GM12801 (cell line): Measurements from ENCODE around the gene CASP8.

Experiments
- TF ChIP-seq, protein P1 (sequence below): IDR thresholded peaks from one replicate; pipeline ENCODE4 v1.5.1; 2011; ENCODE audit warnings: control low read depth; ENCODE audit not compliant: insufficient read length; ENCODE audit errors: extremely low read depth

The CASP8 gene

DNA sequence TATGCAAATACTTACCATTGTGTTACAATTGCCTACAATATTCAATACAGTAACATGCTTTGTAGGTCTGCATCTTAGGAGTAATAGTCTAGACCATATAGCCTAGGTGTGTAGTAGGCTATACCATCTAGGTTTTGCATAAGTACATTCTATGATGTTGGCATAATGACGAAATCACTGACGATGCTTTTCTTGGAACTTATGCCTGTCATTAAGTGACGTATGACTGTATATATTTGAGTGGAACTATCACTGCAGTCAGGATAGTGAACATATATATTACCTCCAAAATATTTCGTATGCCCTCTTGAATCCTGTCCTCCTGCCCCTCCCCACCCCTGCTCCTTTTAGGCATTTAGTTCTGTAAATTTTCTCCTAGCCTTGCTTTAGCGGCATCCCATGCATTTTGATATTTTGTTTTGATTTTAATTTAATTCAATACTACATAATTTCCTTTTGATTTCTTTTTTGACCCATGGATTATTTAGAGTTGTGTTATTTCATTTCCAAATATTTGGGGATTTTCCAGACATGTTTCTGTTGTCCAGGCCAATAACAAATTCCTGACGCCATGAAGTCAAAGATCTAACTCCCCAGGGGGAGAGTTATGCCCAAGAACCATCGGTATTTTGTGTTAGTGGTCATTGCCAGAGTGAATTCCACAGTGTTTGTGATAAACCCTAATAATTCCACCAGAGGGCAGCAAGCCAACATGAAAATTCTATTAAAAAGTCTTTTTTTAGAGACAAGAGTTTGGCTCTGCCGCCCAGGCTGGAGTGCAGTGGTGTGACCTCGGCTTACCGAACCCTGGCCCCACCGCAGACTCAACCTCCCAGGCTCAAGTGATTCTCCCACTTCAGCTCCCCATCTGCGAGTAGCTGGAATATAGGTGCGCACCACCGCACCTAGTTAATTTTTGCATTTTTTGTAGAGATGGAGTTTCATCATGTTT lies 24.2 kb upstream of the CASP8 start:
- TF ChIP-seq, protein P1, sequence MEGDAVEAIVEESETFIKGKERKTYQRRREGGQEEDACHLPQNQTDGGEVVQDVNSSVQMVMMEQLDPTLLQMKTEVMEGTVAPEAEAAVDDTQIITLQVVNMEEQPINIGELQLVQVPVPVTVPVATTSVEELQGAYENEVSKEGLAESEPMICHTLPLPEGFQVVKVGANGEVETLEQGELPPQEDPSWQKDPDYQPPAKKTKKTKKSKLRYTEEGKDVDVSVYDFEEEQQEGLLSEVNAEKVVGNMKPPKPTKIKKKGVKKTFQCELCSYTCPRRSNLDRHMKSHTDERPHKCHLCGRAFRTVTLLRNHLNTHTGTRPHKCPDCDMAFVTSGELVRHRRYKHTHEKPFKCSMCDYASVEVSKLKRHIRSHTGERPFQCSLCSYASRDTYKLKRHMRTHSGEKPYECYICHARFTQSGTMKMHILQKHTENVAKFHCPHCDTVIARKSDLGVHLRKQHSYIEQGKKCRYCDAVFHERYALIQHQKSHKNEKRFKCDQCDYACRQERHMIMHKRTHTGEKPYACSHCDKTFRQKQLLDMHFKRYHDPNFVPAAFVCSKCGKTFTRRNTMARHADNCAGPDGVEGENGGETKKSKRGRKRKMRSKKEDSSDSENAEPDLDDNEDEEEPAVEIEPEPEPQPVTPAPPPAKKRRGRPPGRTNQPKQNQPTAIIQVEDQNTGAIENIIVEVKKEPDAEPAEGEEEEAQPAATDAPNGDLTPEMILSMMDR = no peak

DNA sequence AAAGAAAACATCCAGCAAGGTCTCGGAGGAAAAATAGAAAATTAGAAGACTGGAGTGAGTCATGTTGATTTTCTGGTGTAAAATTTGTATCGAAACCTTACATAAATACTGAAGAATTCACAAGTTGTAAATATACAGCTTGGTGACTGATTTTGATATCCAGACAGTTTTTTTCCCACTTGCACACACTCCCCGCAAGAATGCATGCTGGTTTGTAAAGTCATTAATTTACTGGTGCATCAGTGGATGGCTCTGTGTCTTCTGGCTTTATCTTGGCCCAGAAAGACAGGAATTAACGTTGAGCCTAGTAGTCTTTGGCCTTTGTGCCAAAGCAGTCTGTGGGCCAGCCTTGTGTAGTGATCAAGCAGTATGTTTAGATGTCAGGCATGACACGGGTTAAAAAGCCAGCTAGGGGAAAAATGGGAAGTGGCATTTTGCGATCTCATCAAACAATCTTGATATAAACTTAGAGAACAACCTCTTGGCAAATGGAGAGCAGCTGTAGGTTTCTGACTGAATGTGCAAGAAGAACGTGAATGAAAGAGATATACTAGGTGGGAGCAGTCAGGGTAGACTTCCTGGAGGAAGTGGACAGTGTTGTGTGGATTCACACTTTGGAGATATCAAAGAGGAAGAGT lies 22.7 kb upstream of the CASP8 start:
- TF ChIP-seq, protein P1 = no peak

DNA sequence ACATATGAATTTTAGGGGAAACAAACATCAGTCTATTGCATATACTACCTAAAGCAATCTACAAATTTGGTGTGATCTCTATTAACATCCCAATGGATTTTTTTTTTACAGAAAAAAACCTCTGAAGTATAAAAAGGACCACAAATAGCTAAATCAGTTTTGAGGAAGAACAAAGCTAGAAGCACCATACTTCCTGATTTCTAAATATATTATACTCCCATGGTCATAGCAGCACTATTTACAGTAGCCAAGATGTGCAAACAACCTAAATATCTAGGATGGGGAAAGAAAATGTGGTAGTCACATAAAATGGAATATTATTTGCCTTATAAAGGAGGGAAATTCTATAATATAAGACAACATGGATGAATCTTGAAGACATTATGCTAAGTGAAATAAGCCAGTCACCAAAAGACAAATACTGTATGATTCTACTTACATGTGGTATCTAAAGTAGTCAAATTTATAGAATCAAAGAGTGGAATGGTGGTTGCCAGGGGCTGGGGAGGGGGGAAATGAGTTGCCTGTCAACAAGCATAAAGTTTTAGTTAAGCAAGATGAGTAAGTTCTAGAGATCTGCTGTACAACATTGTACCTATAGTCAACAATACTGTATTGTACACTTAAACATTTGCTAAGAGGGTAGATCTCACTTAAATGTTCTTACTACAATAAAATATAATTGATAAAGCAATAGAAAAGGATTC lies 17.6 kb upstream of the CASP8 start:
- TF ChIP-seq, protein P1 = no peak

DNA sequence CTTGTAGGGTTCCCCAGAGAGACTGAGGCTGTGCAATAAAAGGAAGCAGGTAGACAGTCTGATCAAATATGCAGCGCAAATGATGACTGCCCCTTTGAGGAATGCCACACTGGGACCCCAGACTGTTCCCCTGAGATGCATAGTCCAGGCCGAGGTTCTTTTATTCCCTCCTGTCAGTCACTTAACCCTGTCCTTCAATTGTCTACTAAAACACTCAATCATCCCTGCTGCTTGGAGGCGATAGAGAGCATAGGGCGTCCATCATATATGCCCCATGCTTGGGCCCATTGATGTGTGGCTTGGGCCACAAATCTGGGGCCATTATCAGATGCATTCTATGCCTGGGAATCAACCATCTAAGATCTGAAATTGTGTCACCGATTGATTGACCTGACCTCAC lies 15.5 kb upstream of the CASP8 start:
- TF ChIP-seq, protein P1 = no peak

DNA sequence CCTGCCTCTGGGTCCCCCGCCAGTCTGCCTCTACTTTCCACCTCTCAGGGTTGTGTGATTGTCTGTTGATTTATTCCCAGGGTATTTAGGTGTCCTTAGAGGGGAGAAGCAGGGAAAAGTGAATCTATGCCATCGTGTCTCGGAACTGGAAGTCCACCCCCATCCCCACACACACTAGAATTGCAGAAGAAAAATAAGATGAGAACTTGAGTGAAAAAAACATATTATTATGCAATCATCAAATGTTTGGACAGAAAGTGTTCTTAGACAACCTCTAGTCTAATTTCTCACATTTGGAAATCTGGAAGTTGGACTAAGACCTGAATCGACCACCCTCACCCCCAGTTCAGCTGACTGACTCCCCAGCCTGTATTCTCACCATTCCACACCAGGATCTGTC lies 14.1 kb upstream of the CASP8 start:
- TF ChIP-seq, protein P1 = no peak

DNA sequence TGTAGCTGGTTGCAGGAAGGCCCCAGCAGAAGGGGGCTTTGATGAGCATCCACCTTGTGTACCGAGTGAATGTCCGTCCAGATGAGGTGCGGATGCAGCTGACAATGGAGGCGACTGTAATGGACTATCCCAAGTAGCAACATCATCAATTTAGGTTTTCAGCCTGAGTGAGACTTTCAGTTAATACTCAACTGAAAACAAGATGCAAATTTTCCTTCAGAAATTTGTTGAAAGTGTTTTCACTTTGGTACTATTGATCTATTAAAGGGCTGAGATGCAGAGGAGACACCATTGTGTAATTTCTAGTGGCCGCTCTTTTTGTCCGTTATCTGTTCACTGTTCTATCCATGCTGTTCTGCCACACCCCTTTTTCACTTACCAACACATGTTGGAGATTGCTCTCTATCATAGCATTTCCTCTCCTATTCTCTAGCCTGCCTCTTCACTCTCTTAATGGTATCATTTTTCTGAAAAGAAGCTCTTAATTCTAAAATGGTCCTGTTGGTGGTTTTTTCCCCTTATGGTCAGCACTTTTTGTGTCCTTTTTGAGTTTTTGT lies 12.0 kb upstream of the CASP8 start:
- TF ChIP-seq, protein P1 = no peak

DNA sequence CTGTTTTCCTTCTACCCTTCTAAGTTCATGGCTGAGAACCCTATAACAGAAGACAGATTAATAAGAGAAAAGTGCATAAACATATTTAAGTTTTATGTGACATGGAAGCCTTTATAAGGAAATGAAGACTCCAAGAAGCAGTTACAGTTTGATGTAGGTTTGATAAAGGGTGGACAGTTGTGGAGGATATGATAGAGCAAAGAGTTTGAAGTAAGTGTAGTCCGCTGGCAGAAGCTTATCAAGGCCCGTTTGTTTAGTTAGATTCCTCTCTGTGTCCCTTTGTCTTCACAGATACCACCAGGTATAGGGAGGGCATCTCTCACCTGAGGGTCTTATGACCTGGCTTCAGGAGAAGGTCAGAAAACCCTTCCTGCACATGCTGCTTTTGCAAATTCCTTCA lies 10.4 kb upstream of the CASP8 start:
- TF ChIP-seq, protein P1 = no peak
